NCI-H446 (cell line): ENCODE measurements around the gene PSPH.
A peak's percentile ranks its signal among the peaks of the same experiment; 100 is the strongest.
"Not testable (repeated sequence)": the region's sequence is repeated elsewhere in the genome, so short reads cannot be mapped to it uniquely, and the experiment has no call there.

Experiments used
- DNase-seq, 2 experiments: peaks; one replicate each; lab custom pipeline; 2025; lab: John Stamatoyannopoulos, UW

The PSPH gene

GRCh38 chr7:56051339-56052191 lies at the start of gene PSPH, which contains the start of gene CCT6A:
TSS of gene PSPH (minus strand) at chr7:56051444. CDS start at chr7:56021212, 30,232 bp downstream.
TSS of gene CCT6A (plus strand) at chr7:56051765. CDS start at chr7:56051849, 84 bp downstream.
- DNase-seq = peak; percentile 98 to 99

GRCh38 chr7:56099653-56100052 lies 48.4 kb upstream of the PSPH start:
- DNase-seq = no peak

- not testable (repeated sequence) for DNase-seq
Observed at GRCh38 chr7:56098187-56099008, 47.2 kb upstream of the PSPH start.

- DNase-seq = peak in 1 of 2 experiments; percentile 33
Observed at GRCh38 chr7:56097700-56098099, 46.5 kb upstream of the PSPH start.

- DNase-seq = peak; percentile 82 to 92
Observed at GRCh38 chr7:56092789-56093531, 41.7 kb upstream of the PSPH start, which contains the start of gene PHKG1. TSS of gene PHKG1 (minus strand) at chr7:56092952. CDS start at chr7:56088941, 4,011 bp downstream.

GRCh38 chr7:56092388-56092787 lies 41.1 kb upstream of the PSPH start:
- not testable (repeated sequence) for DNase-seq

GRCh38 chr7:56091591-56091990 lies 40.3 kb upstream of the PSPH start:
- DNase-seq = peak; percentile 65 to 87

- no peak for DNase-seq
Observed at GRCh38 chr7:56087445-56087844, 36.2 kb upstream of the PSPH start.

GRCh38 chr7:56086761-56087160 lies 35.5 kb upstream of the PSPH start:
- DNase-seq = no peak

- peak; percentile 56 to 82 for DNase-seq
Observed at GRCh38 chr7:56083150-56083785, 32.0 kb upstream of the PSPH start.

- DNase-seq = no peak
Observed at GRCh38 chr7:56081626-56082340, 30.5 kb upstream of the PSPH start.

GRCh38 chr7:56080726-56081435 lies 29.6 kb upstream of the PSPH start:
- DNase-seq = not testable (repeated sequence)

- DNase-seq = peak; percentile 13 to 71
Observed at GRCh38 chr7:56079450-56080185, 28.4 kb upstream of the PSPH start.

GRCh38 chr7:56078196-56078595 lies 27.0 kb upstream of the PSPH start:
- no peak for DNase-seq

GRCh38 chr7:56077681-56078080 lies 26.4 kb upstream of the PSPH start:
- no peak for DNase-seq

GRCh38 chr7:56074371-56074791 lies 23.1 kb upstream of the PSPH start:
- peak; percentile 66 to 85 for DNase-seq

GRCh38 chr7:56066376-56066775 lies 15.1 kb upstream of the PSPH start:
- DNase-seq = not testable (repeated sequence)

GRCh38 chr7:56063882-56064625 lies 12.8 kb upstream of the PSPH start, which contains the start of gene SUMF2:
TSS of gene SUMF2 (plus strand) at chr7:56064286. CDS start at chr7:56064312, 26 bp downstream.
- DNase-seq = peak; percentile 86 to 94
